HG03575 (cell line): Measurements from ENCODE around the gene ATP8B3.
"Not testable (repeated sequence)": the region's sequence is repeated elsewhere in the genome, so short reads cannot be mapped to it uniquely, and the experiment has no call there.

Experiments
- ATAC-seq: cut with Tn5 transposase; IDR thresholded peaks from one replicate; pipeline ENCODE4 v1.9.1; 2021; ENCODE audit not compliant: unreplicated experiment, insufficient number of reproducible peaks, low FRiP score; ENCODE audit errors: extremely low read depth

ATP8B3 gene

GRCh38 chr19:1807030-1807694 is 4.9 kb downstream of the ATP8B3 start:
- no peak for ATAC-seq

- ATAC-seq = no peak
Measured at GRCh38 chr19:1806184-1807029, 5.7 kb downstream of the ATP8B3 start.

GRCh38 chr19:1805401-1806183 is 6.5 kb downstream of the ATP8B3 start:
- ATAC-seq = no peak

GRCh38 chr19:1804858-1805257 is 7.2 kb downstream of the ATP8B3 start:
- no peak for ATAC-seq

- ATAC-seq = no peak
Measured at GRCh38 chr19:1799695-1800342, 12.3 kb downstream of the ATP8B3 start.

GRCh38 chr19:1797313-1797712 is 14.8 kb downstream of the ATP8B3 start:
- ATAC-seq = not testable (repeated sequence)

- ATAC-seq = no peak
Measured at GRCh38 chr19:1796395-1797142, 15.5 kb downstream of the ATP8B3 start.

- no peak for ATAC-seq
Measured at GRCh38 chr19:1794424-1795172, 17.5 kb downstream of the ATP8B3 start.

GRCh38 chr19:1791879-1792278 is 20.2 kb downstream of the ATP8B3 start:
- ATAC-seq = no peak

- ATAC-seq = no peak
Measured at GRCh38 chr19:1790054-1790792, 21.9 kb downstream of the ATP8B3 start.

GRCh38 chr19:1789261-1790041 is 22.6 kb downstream of the ATP8B3 start:
- no peak for ATAC-seq

- no peak for ATAC-seq
Measured at GRCh38 chr19:1787116-1787515, 25.0 kb downstream of the ATP8B3 start.

GRCh38 chr19:1786668-1787067 is 25.4 kb downstream of the ATP8B3 start:
- ATAC-seq = no peak

GRCh38 chr19:1785310-1785709 is 26.8 kb downstream of the ATP8B3 start:
- no peak for ATAC-seq

- ATAC-seq = no peak
Measured at GRCh38 chr19:1783874-1784273, 28.2 kb downstream of the ATP8B3 start.

GRCh38 chr19:1783354-1783753 is 28.7 kb downstream of the ATP8B3 start:
- no peak for ATAC-seq

GRCh38 chr19:1782521-1782920 is 29.6 kb downstream of the ATP8B3 start:
- no peak for ATAC-seq
